Naive thymus-derived CD8-positive, alpha-beta T cell (primary cell): Measurements from ENCODE around the gene PPP1R1B. TPM values are rescaled to one million over a fixed set of nuclear protein-coding genes. Genes with fewer than 3 reads are reported as not detected.

Source experiments
- ATAC-seq, 2 donors: fragments of 150-1000 bp; cut with Tn5 transposase in 1 of 2; sonication (Bioruptor Pico), chemical (Tn5 transposase) in 1 of 2; 1 replicate in 1 of 2; 2 replicates in 1 of 2; pipeline ENCODE4 v1.10.0; 2021; ENCODE audit warnings: mild to moderate bottlenecking in 2 of 2, moderate library complexity in 2 of 2
- POLR2A ChIA-PET: fragments of 350-600 bp; sonication (Branson Sonifier 250); formaldehyde crosslinking; loops from one replicate; lab custom pipeline; 2021; ENCODE audit warnings: antibody characterized with exemption; lab: Charles Lee
- DNase-seq, 10 donors: peaks; one replicate each; pipeline versions ENCODE4 v3.0.0 to v3.0.0-alpha.2; 2020 to 2022
- H3K27ac Mint-ChIP-seq, 10 donors: one replicate each; pipeline ENCODE4 v1.8.0; 2020 to 2022; ENCODE audit warnings: mild to moderate bottlenecking in 10 of 10, mixed read lengths in 10 of 10, moderate library complexity in 4 of 10, inconsistent platforms in 1 of 10
- H3K27me3 Mint-ChIP-seq, 5 donors: one replicate each; pipeline ENCODE4 v1.8.0; 2021 to 2022; ENCODE audit warnings: mixed read lengths in 5 of 5
- H3K36me3 Mint-ChIP-seq, 3 donors: one replicate each; pipeline ENCODE4 v1.8.0; 2020 to 2022; ENCODE audit warnings: mixed read lengths in 3 of 3, mild to moderate bottlenecking in 2 of 3, inconsistent platforms in 1 of 3
- H3K4me1 Mint-ChIP-seq, 4 donors: one replicate each; pipeline ENCODE4 v1.8.0; 2021 to 2022; ENCODE audit warnings: mixed read lengths in 4 of 4
- H3K4me3 Mint-ChIP-seq, 10 donors: one replicate each; pipeline ENCODE4 v1.8.0; 2020 to 2022; ENCODE audit warnings: mild to moderate bottlenecking in 10 of 10, mixed read lengths in 10 of 10, moderate library complexity in 6 of 10, inconsistent platforms in 1 of 10
- H3K9me3 Mint-ChIP-seq, 9 donors: one replicate each; pipeline ENCODE4 v1.8.0; 2020 to 2022; ENCODE audit warnings: mixed read lengths in 9 of 9, mild to moderate bottlenecking in 3 of 9, inconsistent platforms in 1 of 9, moderate library complexity in 1 of 9
- polyA plus RNA-seq, 3 donors: library from polyadenylated mRNA; unstranded; fragments of 300-500 nt; fragmentation: Illumina TruSeq; gene quantifications; one replicate each; pipeline ENCODE4 v1.2.3, GENCODE V29; 2021
- total RNA-seq, 8 experiments: library from RNA in 2 of 8; stranded (reverse) in 2 of 8; gene quantifications; one replicate each; pipeline ENCODE4 v1.2.3 and lab custom pipeline; 2021 to 2026

Gene PPP1R1B
- total and polyA plus RNA-seq, 5 experiments from 2014 or later: not detected

DNA sequence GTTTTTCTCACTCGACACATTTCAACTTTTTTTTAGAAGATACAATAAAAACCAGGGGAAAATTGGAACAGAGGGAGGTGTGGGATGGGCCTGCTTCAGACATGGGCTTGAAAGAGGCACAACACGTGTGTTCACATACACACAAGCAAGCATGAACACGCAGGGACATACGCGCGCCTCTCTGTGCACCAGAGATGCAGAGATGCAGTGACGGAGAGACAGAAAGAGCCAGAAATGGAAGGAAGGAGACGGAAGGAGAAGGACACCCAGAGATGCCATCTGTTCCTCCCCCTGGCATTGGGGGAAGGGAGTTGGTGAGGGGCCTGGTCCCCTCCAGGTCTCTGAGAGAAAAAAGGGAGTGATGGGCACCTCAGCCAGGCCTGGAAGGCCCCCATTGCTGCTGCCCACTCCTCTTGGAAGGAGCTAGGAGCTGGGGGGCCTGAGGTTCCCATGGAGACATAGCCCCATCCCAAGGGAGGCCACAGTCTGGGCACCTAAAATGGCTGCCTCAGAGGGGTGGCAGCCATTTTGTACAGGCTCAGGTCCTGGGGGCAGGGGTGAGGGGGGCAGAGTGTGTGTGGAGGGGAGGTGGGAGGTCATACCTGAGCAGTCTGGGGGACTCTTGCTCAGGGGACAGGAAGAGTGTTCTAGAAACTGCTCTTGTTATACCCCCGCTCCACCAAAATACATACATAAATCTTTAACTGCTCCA is 15.2 kb upstream of the PPP1R1B start:
- ATAC-seq: no peak
- no peaks in the 10 kb centered on the region for H3K36me3 Mint-ChIP-seq
- no peak for DNase-seq
- H3K27me3 Mint-ChIP-seq: peaks cover 15 to 50% (median 29%) of the 10 kb centered on the region in 5 donors
- H3K4me3 Mint-ChIP-seq: no peak overlapping the region
- H3K27ac Mint-ChIP-seq: no peak overlapping the region
- POLR2A ChIA-PET: no interaction called here
- no peaks in the 10 kb centered on the region for H3K9me3 Mint-ChIP-seq
- peaks cover 0 to 10% (median 5%) of the 10 kb centered on the region in 4 donors for H3K4me1 Mint-ChIP-seq

DNA sequence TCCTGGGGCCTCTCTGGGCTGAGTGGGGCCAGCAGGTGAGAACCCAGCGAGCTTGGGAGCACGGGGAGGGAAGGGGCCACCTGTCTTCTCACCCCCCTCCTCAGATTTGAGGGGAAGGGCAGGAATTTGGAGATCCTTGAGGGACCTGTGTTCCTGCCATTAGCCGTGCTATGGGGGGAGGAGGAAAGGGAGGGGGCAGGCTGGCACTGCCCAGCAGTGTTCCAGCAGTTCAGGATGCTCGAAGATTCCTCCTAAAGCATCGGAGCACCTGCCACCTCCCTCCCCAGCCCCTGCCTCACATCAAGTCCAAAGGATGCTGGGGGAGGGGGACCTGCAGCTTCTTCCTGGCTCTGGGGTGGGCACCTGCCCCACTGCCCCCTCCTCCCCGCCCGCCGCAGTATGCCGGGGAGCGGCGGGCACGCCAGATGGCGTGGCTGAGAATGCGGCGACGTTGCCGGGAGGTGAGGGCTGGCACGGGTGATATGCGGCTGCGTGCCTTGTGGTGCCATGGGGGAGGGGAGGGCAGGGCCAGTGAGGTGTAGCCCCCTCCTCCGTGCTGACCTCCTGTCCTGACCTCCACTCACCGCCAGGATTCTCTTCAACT is 14.4 kb upstream of the PPP1R1B start:
- Mint-ChIP-seq H3K4me3 (no peak overlapping the region), H3K36me3 (no peaks in the 10 kb centered on the region), H3K27ac (no peak overlapping the region), H3K9me3 (no peaks in the 10 kb centered on the region), H3K27me3 (peaks cover 14 to 42% (median 28%) of the 10 kb centered on the region in 5 donors), H3K4me1 (peaks cover 0 to 11% (median 1%) of the 10 kb centered on the region in 4 donors)
- ATAC-seq: no peak
- POLR2A ChIA-PET: no interaction called here
- DNase-seq: no peak

DNA sequence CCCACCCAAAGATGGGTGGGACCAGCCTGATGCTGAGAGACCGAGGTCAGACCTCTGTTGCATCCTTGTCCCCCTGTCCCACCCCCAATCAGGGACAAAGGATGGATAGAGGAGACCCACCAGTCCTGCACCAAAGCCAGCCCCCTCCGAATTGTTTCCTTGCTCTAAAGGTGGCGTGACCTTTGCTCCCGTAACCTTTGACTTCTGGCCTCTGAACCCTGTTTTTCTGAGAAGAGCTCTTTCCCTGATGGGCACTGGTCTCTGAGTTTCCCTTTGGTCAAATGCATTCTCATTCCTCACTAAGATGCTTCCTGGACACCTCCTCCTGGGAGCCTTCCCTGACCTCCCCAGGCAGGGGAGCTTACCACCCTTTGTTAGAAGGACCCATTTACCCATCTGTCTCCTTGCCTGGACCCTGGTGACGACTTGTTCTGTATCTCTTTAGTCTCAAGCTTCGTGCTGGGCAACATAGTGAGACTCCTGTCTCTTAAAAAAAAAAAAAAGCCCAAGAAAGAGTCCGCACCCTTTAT is 13.8 kb upstream of the PPP1R1B start:
- Mint-ChIP-seq H3K4me3 (no peak overlapping the region), H3K4me1 (peaks cover 0 to 11% (median 0%) of the 10 kb centered on the region in 4 donors), H3K27ac (no peak overlapping the region), H3K9me3 (no peaks in the 10 kb centered on the region), H3K27me3 (peaks cover 14 to 38% (median 28%) of the 10 kb centered on the region in 5 donors), H3K36me3 (no peaks in the 10 kb centered on the region)
- no peak for DNase-seq
- POLR2A ChIA-PET: interaction anchor here (0.6 kb wide), 1 partner anchor 538 kb away, joined by 4 read pairs; no protein-coding TSS in a partner anchor
- ATAC-seq: no peak

DNA sequence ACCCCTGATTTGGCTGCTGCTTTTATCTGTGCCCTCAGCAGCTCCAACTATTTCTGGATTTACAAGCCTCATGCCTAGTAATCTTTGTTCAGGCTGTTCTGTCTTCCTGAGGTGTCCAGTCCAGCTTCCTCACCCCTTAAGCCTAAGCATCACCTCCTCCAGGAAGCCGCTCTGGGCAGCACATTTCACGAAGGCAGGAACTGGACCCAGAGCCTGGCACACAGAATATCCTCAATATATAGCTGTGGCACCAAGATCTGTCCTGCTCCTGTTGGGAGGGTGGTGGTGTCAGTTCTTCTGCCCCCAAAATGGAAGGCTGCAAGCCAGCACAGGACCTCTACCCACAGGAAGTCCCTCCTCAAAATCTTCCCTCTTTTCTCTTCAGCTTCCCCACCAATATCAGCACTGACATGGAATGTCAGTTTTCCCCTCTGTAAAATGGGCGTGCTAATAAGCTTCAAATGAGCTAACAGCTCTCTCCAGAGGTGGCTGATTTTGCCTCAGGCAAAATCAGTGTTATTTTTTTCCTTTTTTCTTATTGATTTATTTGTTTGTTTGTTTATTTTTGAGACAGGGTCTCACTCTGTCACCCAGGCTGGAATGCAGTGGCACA is 12.1 kb upstream of the PPP1R1B start:
- Mint-ChIP-seq H3K9me3 (no peaks in the 10 kb centered on the region), H3K36me3 (no peaks in the 10 kb centered on the region), H3K4me3 (no peak overlapping the region), H3K4me1 (peaks cover 0 to 12% (median 3%) of the 10 kb centered on the region in 4 donors), H3K27ac (no peak overlapping the region), H3K27me3 (peaks cover 4 to 22% (median 16%) of the 10 kb centered on the region in 5 donors)
- ATAC-seq: no peak
- POLR2A ChIA-PET: no interaction called here
- no peak for DNase-seq

DNA sequence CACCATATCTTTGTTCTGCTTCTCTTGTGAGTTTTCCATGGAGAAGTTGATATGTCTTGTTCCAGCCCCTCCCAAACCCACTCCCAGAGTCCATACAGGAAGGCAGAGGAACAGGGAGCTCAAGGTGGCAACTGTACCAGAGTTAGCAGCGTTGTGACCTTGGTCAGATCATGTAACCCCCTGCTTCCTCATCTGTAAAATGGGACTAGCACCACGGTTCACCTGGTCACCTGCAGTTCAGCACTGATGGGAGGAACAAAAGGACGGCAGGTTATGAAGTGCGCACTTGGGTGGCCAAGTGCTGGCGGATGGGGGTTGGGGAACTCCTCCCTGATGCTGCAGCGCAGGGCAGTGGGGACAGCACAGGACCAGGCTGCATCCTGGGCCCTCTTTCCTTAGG is 11.3 kb upstream of the PPP1R1B start:
- peak overlapping the region in 2 of 10 donors; percentile 44 to 75 for H3K4me3 Mint-ChIP-seq
- H3K27me3 Mint-ChIP-seq: peaks cover 4 to 19% (median 16%) of the 10 kb centered on the region in 5 donors
- H3K27ac Mint-ChIP-seq: no peak overlapping the region
- peaks cover 0 to 12% (median 3%) of the 10 kb centered on the region in 4 donors for H3K4me1 Mint-ChIP-seq
- no peak for ATAC-seq
- DNase-seq: no peak
- H3K36me3 Mint-ChIP-seq: no peaks in the 10 kb centered on the region
- H3K9me3 Mint-ChIP-seq: no peaks in the 10 kb centered on the region
- POLR2A ChIA-PET: no interaction called here

DNA sequence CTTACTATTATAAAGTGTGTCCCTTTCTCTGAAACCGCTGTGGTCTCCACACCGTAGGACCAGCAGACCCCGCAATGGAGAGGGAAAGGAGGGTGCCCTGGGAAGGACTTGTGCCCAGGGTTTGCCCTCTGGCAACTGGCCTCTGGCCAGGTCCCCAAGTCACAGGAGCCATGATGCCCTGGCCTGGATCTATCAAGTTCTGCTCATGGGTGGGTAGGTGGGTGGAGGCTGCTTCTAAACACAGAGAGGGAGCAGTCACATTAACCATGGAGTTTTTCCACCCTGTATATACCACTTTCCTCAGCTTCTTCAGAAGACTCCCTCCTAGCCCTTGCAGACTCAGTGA is 9.7 kb upstream of the PPP1R1B start:
- ATAC-seq (no peak), DNase-seq (no peak)
- POLR2A ChIA-PET: interaction anchor here (0.5 to 7.1 kb wide), 4 partner anchors 113 to 363 kb away, joined by 4 to 55 read pairs (median 4); partner anchors contain the start of genes CDK12, MIEN1 and PSMD3
- H3K9me3 Mint-ChIP-seq: no peaks in the 10 kb centered on the region
- H3K4me3 Mint-ChIP-seq: peak overlapping the region; percentile 11 to 84 (median 69)
- H3K36me3 Mint-ChIP-seq: no peaks in the 10 kb centered on the region
- H3K27me3 Mint-ChIP-seq: peaks cover 1 to 10% (median 6%) of the 10 kb centered on the region in 5 donors
- peak overlapping the region in 2 of 10 donors; percentile 9 to 66 for H3K27ac Mint-ChIP-seq
- H3K4me1 Mint-ChIP-seq: peaks cover 4 to 16% (median 7%) of the 10 kb centered on the region in 4 donors

DNA sequence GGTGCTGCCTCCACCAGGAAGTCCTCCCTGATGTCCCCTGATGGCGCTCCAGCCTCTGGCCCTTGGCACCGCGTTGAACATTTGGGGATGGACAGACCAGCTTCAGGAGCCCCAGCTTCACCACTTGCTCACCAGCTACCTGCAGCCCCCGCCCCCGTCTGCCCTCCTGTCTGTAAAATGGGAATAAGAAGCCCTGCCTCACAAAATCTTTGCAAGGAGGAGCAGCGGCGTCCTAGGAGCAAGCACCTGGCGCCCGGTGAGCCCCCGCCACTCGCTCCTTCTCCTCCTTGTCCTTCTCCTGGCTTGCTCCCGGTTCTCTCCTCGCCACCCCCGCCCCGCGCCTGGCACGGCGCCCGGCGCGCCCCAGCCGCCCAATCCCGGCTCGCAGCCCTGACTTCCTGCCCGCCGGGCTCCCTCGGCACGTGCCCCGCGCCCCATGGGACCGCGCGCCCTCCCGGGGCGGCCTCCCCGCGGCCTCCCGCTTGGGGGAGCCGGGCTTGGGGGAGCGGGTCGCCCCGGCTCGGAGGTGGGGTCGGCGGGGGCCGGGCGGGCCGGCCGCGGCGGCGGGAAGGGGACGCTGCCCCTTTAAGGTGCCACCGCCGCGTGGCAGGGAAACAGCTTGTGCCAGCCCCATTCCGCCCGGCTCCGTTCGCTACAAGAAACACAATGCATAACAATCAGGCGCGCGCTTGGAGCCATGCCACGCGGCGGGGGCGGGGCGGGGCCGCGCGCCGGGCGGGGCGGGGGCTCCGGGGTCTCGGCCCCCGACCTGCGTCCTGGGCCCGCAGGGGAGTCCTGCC is 9.1 kb upstream of the PPP1R1B start:
- Mint-ChIP-seq H3K4me1 (peaks cover 5 to 21% (median 11%) of the 10 kb centered on the region in 4 donors), H3K27me3 (peaks cover 1 to 10% (median 6%) of the 10 kb centered on the region in 5 donors), H3K36me3 (no peaks in the 10 kb centered on the region), H3K9me3 (no peaks in the 10 kb centered on the region), H3K27ac (peak overlapping the region in 5 of 10 donors; percentile 56 to 84 (median 81)), H3K4me3 (peak overlapping the region; percentile 80 to 89 (median 84))
- POLR2A ChIA-PET: interaction anchor here (0.6 to 7.1 kb wide), 7 partner anchors 9 to 363 kb away, joined by 3 to 55 read pairs (median 4); partner anchors contain the start of genes CDK12, MIEN1, PPP1R1B and PSMD3
- DNase-seq (peak; percentile 22 to 81 (median 53)), ATAC-seq (peak; percentile 74 to 76)

DNA sequence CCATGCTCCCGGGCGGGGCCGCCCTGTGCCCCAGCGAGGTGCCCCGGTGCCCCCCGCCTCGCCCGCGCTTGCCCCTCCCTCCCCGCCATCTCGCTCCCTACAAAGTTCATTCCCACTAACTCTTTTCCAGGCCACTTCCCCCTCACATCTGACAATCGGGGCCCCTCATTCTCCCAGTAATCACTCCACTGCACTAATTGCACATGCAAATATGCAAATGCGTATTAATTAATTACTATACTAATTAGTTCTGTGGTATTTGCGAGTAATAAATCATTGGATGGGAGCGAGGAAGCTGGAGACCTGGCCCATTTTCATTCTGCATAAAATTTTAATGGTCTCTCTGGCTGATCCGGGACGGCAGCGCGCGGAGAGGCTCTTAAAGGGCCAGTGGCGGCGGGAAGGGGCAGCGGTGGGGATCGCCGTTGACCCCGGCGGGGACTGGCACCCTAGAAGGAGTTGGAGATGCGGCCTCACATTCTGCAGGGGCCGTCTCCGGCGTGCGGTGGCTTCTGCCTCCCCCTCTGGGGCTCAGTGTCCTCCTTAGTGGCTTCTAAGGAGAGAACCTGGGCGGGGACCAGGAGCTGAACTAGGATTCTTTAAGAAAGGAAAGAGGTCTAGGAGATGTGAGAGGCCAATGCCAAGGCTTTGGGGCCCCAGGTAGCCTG is 8.4 kb upstream of the PPP1R1B start:
- Mint-ChIP-seq H3K4me3 (peak overlapping the region; percentile 80 to 89 (median 84)), H3K27me3 (peaks cover 0 to 5% (median 0%) of the 10 kb centered on the region in 5 donors), H3K27ac (peak overlapping the region in 6 of 10 donors; percentile 13 to 82 (median 58)), H3K9me3 (no peaks in the 10 kb centered on the region), H3K4me1 (peaks cover 7 to 27% (median 15%) of the 10 kb centered on the region in 4 donors), H3K36me3 (no peaks in the 10 kb centered on the region)
- POLR2A ChIA-PET: interaction anchor here (0.6 to 7.1 kb wide), 8 partner anchors 8 to 246 kb away, joined by 3 to 55 read pairs (median 4); partner anchors contain the start of genes CDK12, IKZF3, MIEN1 and PPP1R1B
- DNase-seq: no peak
- ATAC-seq: no peak

DNA sequence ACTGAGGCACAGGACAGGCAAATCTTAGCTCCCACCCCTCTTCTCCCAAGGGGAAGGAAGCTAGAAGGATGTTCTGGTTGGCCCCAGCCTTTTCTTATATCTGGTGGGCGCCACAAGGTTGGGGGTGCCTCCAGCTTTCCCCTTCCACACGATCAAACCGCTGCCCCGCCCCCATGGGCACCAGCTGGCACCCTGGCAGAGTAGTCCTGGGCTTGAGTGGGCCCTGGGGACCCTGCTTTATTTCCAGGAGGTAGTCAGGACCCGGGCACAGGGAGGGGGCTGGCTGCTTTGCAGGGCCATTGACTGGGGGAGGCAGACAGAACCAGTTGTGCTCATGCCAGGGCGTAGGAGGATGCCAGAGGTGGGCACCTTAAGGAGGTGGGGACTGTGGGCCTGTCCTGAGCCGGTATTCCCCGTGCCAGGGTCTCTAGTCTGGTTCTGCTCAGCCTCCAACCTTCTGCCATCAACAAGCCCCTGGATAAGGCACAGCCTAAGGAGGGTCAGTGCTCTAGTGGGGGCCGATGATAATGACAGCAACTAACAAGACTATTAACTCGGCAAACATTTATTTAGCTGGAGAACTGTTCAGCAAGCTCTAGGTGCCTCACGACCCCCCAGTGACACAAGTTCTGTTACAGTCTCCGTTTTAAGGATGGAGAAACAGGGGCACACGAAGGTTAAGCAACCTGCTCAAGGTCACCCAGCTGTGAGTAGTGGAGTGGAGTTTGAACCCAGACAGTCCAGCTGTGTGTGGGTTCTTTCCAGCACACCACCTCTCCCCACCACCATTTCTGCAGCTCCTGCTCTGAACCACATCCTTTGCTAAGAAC is 7.6 kb upstream of the PPP1R1B start:
- POLR2A ChIA-PET: interaction anchor here (1.0 to 7.1 kb wide), 6 partner anchors 7 to 245 kb away, joined by 3 to 55 read pairs (median 4); partner anchors contain the start of genes IKZF3 and PPP1R1B
- Mint-ChIP-seq H3K36me3 (no peaks in the 10 kb centered on the region), H3K27me3 (peaks cover 0 to 5% (median 0%) of the 10 kb centered on the region in 5 donors), H3K4me1 (peaks cover 8 to 33% (median 17%) of the 10 kb centered on the region in 4 donors), H3K9me3 (no peaks in the 10 kb centered on the region), H3K27ac (peak overlapping the region in 2 of 10 donors; percentile 20 to 29), H3K4me3 (peak overlapping the region in 7 of 10 donors; percentile 36 to 89 (median 45))
- no peak for ATAC-seq
- no peak for DNase-seq

DNA sequence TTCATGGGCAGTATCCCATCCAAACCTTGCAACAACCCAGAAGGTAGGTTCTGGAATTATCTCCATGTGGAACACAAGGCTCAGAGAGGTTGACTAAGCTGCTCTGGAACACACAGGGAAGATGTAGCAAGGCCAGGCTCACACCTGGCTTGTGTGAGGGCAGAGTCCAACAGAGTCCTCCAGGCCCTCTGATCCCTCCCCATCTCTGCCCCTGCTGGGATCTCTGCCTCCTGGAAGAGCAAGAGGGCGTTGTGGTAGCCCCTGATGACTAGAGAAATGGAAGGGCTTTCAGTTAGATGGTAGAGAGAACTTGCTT is 7.0 kb upstream of the PPP1R1B start:
- H3K36me3 Mint-ChIP-seq: no peaks in the 10 kb centered on the region
- peak overlapping the region in 1 of 10 donors; percentile 20 for H3K27ac Mint-ChIP-seq
- H3K9me3 Mint-ChIP-seq: no peaks in the 10 kb centered on the region
- POLR2A ChIA-PET: interaction anchor here (1.2 to 7.1 kb wide), 3 partner anchors 113 to 245 kb away, joined by 3 to 55 read pairs (median 4); partner anchors contain the start of gene IKZF3
- ATAC-seq (no peak), DNase-seq (no peak)
- no peak overlapping the region for H3K4me3 Mint-ChIP-seq
- peaks cover 11 to 36% (median 20%) of the 10 kb centered on the region in 4 donors for H3K4me1 Mint-ChIP-seq
- H3K27me3 Mint-ChIP-seq: peaks cover 0 to 5% (median 4%) of the 10 kb centered on the region in 5 donors
